HCT116 (cell line): ENCODE results near the gene FBXO11.

Source experiments
- EGR1 ChIP-seq: IDR thresholded peaks from 2 replicates; pipeline ENCODE4 v1.6.1; 2012; ENCODE audit warnings: low read depth
- EZH2 ChIP-seq: fragments of 200-600 bp; sonication (generic); IDR thresholded peaks from 2 replicates; pipeline ENCODE4 v1.6.1; 2017; ENCODE audit warnings: antibody characterized with exemption, mixed run types
- EZH2phosphoT487 ChIP-seq: fragments of 200-600 bp; IDR thresholded peaks from 2 replicates; pipeline ENCODE4 v1.6.1; 2018; ENCODE audit warnings: antibody characterized with exemption, borderline replicate concordance
- POLR2A ChIP-seq: IDR thresholded peaks from 2 replicates; pipeline ENCODE4 v1.7.0; 2011; ENCODE audit warnings: borderline replicate concordance; ENCODE audit not compliant: insufficient read depth, insufficient read length; ENCODE audit errors: extremely low read depth
- SP1 ChIP-seq: IDR thresholded peaks from 2 replicates; pipeline ENCODE4 v1.6.1; 2012; ENCODE audit warnings: low read depth
- YY1 ChIP-seq: IDR thresholded peaks from 2 replicates; pipeline ENCODE4 v1.6.1; 2011; ENCODE audit warnings: low read length, low read depth, moderate library complexity, mild to moderate bottlenecking; ENCODE audit not compliant: insufficient replicate concordance; ENCODE audit errors: extremely low read depth
- ZNF274 ChIP-seq: fragments of 200-500 bp; sonication (Bioruptor generic); IDR thresholded peaks from 2 replicates; pipeline ENCODE4 v1.6.1; 2014; ENCODE audit warnings: mild to moderate bottlenecking, low read depth, low read length, inconsistent platforms
- TF ChIP-seq, protein P1 (sequence below), 3 experiments: fragments of 200-600 bp in 1 of 3; sonication (generic) in 1 of 3; IDR thresholded peaks in 2 of 3; conservative IDR thresholded peaks in 1 of 3; 2 replicates each; pipeline ENCODE4 v1.5.1; 2012 to 2017; ENCODE audit warnings: low read depth in 2 of 3, low read length in 2 of 3, antibody characterized with exemption in 1 of 3, borderline replicate concordance in 1 of 3, control low read depth in 1 of 3, mild to moderate bottlenecking in 1 of 3, mixed read lengths in 1 of 3, mixed run types in 1 of 3, moderate library complexity in 1 of 3; ENCODE audit not compliant: insufficient read depth in 1 of 3
- TF ChIP-seq, protein P2 (sequence below): IDR thresholded peaks from 2 replicates; pipeline ENCODE4 v1.6.1; 2011; ENCODE audit warnings: mild to moderate bottlenecking, low read length, moderate library complexity; ENCODE audit not compliant: insufficient replicate concordance; ENCODE audit errors: extremely low read depth
- TF ChIP-seq, protein P3 (sequence below): IDR thresholded peaks from 2 replicates; pipeline ENCODE4 v1.6.1; 2012; ENCODE audit warnings: low read depth

DNA sequence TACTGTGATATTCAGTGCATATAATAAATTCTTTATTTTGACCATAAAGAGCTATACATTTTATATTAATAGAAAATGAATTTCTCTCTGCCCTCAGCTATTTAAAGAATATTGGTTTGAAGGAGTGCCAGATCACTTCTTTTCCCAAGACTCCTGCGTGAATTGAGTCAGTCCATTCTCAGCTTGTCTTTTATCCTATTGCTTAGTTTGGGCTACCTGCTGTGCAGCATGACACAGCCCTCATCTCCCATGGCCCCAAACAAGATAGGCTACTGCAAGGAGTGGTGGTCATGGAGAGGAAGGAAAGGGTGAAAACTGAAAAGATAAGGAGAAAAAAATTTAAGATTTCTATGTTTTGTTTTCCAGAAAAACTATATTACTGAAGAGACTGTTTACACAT lies 10.1 kb upstream of the FBXO11 start:
- TF ChIP-seq, protein P1, sequence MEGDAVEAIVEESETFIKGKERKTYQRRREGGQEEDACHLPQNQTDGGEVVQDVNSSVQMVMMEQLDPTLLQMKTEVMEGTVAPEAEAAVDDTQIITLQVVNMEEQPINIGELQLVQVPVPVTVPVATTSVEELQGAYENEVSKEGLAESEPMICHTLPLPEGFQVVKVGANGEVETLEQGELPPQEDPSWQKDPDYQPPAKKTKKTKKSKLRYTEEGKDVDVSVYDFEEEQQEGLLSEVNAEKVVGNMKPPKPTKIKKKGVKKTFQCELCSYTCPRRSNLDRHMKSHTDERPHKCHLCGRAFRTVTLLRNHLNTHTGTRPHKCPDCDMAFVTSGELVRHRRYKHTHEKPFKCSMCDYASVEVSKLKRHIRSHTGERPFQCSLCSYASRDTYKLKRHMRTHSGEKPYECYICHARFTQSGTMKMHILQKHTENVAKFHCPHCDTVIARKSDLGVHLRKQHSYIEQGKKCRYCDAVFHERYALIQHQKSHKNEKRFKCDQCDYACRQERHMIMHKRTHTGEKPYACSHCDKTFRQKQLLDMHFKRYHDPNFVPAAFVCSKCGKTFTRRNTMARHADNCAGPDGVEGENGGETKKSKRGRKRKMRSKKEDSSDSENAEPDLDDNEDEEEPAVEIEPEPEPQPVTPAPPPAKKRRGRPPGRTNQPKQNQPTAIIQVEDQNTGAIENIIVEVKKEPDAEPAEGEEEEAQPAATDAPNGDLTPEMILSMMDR (IDR thresholded peaks at IDR 0.05 in 2 of 3, conservative IDR thresholded peaks at IDR 0.05 in 1 of 3; ENCODE audit: borderline replicate concordance in 1 of 3, insufficient read depth in 1 of 3, low read depth in 2 of 3, low read length in 2 of 3): no peak
- no peak for TF ChIP-seq YY1
- TF ChIP-seq, protein P2, sequence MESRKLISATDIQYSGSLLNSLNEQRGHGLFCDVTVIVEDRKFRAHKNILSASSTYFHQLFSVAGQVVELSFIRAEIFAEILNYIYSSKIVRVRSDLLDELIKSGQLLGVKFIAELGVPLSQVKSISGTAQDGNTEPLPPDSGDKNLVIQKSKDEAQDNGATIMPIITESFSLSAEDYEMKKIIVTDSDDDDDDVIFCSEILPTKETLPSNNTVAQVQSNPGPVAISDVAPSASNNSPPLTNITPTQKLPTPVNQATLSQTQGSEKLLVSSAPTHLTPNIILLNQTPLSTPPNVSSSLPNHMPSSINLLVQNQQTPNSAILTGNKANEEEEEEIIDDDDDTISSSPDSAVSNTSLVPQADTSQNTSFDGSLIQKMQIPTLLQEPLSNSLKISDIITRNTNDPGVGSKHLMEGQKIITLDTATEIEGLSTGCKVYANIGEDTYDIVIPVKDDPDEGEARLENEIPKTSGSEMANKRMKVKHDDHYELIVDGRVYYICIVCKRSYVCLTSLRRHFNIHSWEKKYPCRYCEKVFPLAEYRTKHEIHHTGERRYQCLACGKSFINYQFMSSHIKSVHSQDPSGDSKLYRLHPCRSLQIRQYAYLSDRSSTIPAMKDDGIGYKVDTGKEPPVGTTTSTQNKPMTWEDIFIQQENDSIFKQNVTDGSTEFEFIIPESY: no peak
- TF ChIP-seq POLR2A: no peak
- TF ChIP-seq EZH2: no peak
- no peak for TF ChIP-seq EGR1
- TF ChIP-seq, protein P3, sequence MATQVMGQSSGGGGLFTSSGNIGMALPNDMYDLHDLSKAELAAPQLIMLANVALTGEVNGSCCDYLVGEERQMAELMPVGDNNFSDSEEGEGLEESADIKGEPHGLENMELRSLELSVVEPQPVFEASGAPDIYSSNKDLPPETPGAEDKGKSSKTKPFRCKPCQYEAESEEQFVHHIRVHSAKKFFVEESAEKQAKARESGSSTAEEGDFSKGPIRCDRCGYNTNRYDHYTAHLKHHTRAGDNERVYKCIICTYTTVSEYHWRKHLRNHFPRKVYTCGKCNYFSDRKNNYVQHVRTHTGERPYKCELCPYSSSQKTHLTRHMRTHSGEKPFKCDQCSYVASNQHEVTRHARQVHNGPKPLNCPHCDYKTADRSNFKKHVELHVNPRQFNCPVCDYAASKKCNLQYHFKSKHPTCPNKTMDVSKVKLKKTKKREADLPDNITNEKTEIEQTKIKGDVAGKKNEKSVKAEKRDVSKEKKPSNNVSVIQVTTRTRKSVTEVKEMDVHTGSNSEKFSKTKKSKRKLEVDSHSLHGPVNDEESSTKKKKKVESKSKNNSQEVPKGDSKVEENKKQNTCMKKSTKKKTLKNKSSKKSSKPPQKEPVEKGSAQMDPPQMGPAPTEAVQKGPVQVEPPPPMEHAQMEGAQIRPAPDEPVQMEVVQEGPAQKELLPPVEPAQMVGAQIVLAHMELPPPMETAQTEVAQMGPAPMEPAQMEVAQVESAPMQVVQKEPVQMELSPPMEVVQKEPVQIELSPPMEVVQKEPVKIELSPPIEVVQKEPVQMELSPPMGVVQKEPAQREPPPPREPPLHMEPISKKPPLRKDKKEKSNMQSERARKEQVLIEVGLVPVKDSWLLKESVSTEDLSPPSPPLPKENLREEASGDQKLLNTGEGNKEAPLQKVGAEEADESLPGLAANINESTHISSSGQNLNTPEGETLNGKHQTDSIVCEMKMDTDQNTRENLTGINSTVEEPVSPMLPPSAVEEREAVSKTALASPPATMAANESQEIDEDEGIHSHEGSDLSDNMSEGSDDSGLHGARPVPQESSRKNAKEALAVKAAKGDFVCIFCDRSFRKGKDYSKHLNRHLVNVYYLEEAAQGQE: no peak
- TF ChIP-seq ZNF274: no peak
- no peak for TF ChIP-seq SP1
- no peak for TF ChIP-seq EZH2phosphoT487
